ENCODE measurements around the gene CFC1B. TPM values are rescaled to one million over a fixed set of nuclear protein-coding genes. Genes with fewer than 3 reads are reported as not detected.
"Not testable (repeated sequence)": the region's sequence is repeated elsewhere in the genome, so short reads cannot be mapped to it uniquely, and the experiment has no call there.

Gene CFC1B
- polyA plus RNA-seq = not detected

- H3K27ac Mint-ChIP-seq, H3K4me3 Mint-ChIP-seq, H3K27me3 Mint-ChIP-seq: not testable (repeated sequence)
These were observed at the start of gene CFC1B for GRCh38 chr2:130520992-130521391. TSS of gene CFC1B (plus strand) at chr2:130521222. CDS start at chr2:130521485, 263 bp downstream.

GRCh38 chr2:130491073-130491472, 29.9 kb upstream of the CFC1B start:
- not testable (repeated sequence) for H3K27me3 Mint-ChIP-seq, H3K9me3 Mint-ChIP-seq, H3K36me3 Mint-ChIP-seq, H3K27ac Mint-ChIP-seq, H3K4me3 Mint-ChIP-seq, H3K4me1 Mint-ChIP-seq

More at GRCh38 chr2:130520992-130521391, at the start of gene CFC1B:
- not testable (repeated sequence) for H3K4me1 Mint-ChIP-seq, H3K9me3 Mint-ChIP-seq, H3K36me3 Mint-ChIP-seq

- not testable (repeated sequence) for H3K27me3 Mint-ChIP-seq, H3K36me3 Mint-ChIP-seq, H3K4me1 Mint-ChIP-seq, H3K4me3 Mint-ChIP-seq, H3K9me3 Mint-ChIP-seq, H3K27ac Mint-ChIP-seq
These were observed 11.8 kb upstream of the CFC1B start, which contains the start of gene POTEI for GRCh38 chr2:130509228-130509627. TSS of gene POTEI (minus strand) at chr2:130509328. CDS start at chr2:130509235, 93 bp downstream.

GRCh38 chr2:130510807-130511746, 9.9 kb upstream of the CFC1B start:
- H3K9me3 Mint-ChIP-seq, H3K4me1 Mint-ChIP-seq, H3K27me3 Mint-ChIP-seq, H3K4me3 Mint-ChIP-seq, H3K27ac Mint-ChIP-seq, H3K36me3 Mint-ChIP-seq: not testable (repeated sequence)

GRCh38 chr2:130511747-130512451, 9.1 kb upstream of the CFC1B start:
- H3K9me3 Mint-ChIP-seq, H3K27ac Mint-ChIP-seq, H3K27me3 Mint-ChIP-seq, H3K4me1 Mint-ChIP-seq, H3K4me3 Mint-ChIP-seq, H3K36me3 Mint-ChIP-seq: not testable (repeated sequence)

- not testable (repeated sequence) for H3K27ac Mint-ChIP-seq, H3K36me3 Mint-ChIP-seq, H3K4me1 Mint-ChIP-seq, H3K9me3 Mint-ChIP-seq, H3K27me3 Mint-ChIP-seq, H3K4me3 Mint-ChIP-seq
These were observed 2.4 kb upstream of the CFC1B start for GRCh38 chr2:130518516-130519106.

- not testable (repeated sequence) for H3K27me3 Mint-ChIP-seq, H3K27ac Mint-ChIP-seq, H3K4me3 Mint-ChIP-seq, H3K9me3 Mint-ChIP-seq, H3K36me3 Mint-ChIP-seq, H3K4me1 Mint-ChIP-seq
These were observed 1.4 kb downstream of the CFC1B start for GRCh38 chr2:130522390-130522789.

GRCh38 chr2:130527365-130527967, 6.4 kb downstream of the CFC1B start:
- H3K27ac Mint-ChIP-seq, H3K27me3 Mint-ChIP-seq, H3K9me3 Mint-ChIP-seq, H3K4me3 Mint-ChIP-seq, H3K36me3 Mint-ChIP-seq, H3K4me1 Mint-ChIP-seq: not testable (repeated sequence)

- H3K27ac Mint-ChIP-seq, H3K4me1 Mint-ChIP-seq: not testable (repeated sequence)
These were observed 8.5 kb downstream of the CFC1B start for GRCh38 chr2:130529545-130529944.

GRCh38 chr2:130530212-130530611, 9.2 kb downstream of the CFC1B start:
- not testable (repeated sequence) for H3K36me3 Mint-ChIP-seq, H3K4me1 Mint-ChIP-seq, H3K27ac Mint-ChIP-seq, H3K27me3 Mint-ChIP-seq, H3K4me3 Mint-ChIP-seq, H3K9me3 Mint-ChIP-seq

More at GRCh38 chr2:130529545-130529944, 8.5 kb downstream of the CFC1B start:
- not testable (repeated sequence) for H3K36me3 Mint-ChIP-seq, H3K9me3 Mint-ChIP-seq, H3K27me3 Mint-ChIP-seq, H3K4me3 Mint-ChIP-seq

GRCh38 chr2:130531225-130531624, 10.2 kb downstream of the CFC1B start:
- not testable (repeated sequence) for H3K27ac Mint-ChIP-seq, H3K36me3 Mint-ChIP-seq, H3K27me3 Mint-ChIP-seq, H3K4me1 Mint-ChIP-seq, H3K4me3 Mint-ChIP-seq, H3K9me3 Mint-ChIP-seq

- H3K27ac Mint-ChIP-seq, H3K4me1 Mint-ChIP-seq, H3K36me3 Mint-ChIP-seq, H3K4me3 Mint-ChIP-seq, H3K27me3 Mint-ChIP-seq, H3K9me3 Mint-ChIP-seq: not testable (repeated sequence)
These were observed 10.7 kb downstream of the CFC1B start for GRCh38 chr2:130531672-130532071.

GRCh38 chr2:130536654-130537053, 15.6 kb downstream of the CFC1B start:
- H3K9me3 Mint-ChIP-seq, H3K27ac Mint-ChIP-seq, H3K4me3 Mint-ChIP-seq, H3K27me3 Mint-ChIP-seq, H3K36me3 Mint-ChIP-seq, H3K4me1 Mint-ChIP-seq: not testable (repeated sequence)

GRCh38 chr2:130538271-130538670, 17.2 kb downstream of the CFC1B start:
- H3K4me3 Mint-ChIP-seq, H3K27ac Mint-ChIP-seq, H3K27me3 Mint-ChIP-seq, H3K4me1 Mint-ChIP-seq, H3K36me3 Mint-ChIP-seq, H3K9me3 Mint-ChIP-seq: not testable (repeated sequence)

GRCh38 chr2:130542789-130543188, 21.8 kb downstream of the CFC1B start:
- not testable (repeated sequence) for H3K9me3 Mint-ChIP-seq, H3K4me1 Mint-ChIP-seq, H3K36me3 Mint-ChIP-seq, H3K27me3 Mint-ChIP-seq, H3K4me3 Mint-ChIP-seq, H3K27ac Mint-ChIP-seq
